H1 (cell line): Measurements from ENCODE around the gene ERGIC2. TPM values are rescaled to one million over a fixed set of nuclear protein-coding genes. Genes with fewer than 3 reads are reported as not detected.

ENCODE experiments used
- CHD1 ChIP-seq: IDR thresholded peaks from 2 replicates; pipeline ENCODE4 v1.6.1; 2012; ENCODE audit warnings: low read depth, low read length, improper control_type of control experiment
- KDM5A ChIP-seq: fragments of 200-600 bp; IDR thresholded peaks from 2 replicates; pipeline ENCODE4 v1.7.1; 2012; ENCODE audit warnings: mild to moderate bottlenecking, low read length, inconsistent platforms, mixed read lengths
- polyA plus RNA-seq, 7 experiments: library from polyadenylated mRNA; depleted of rRNA in 3 of 7; stranded (reverse) in 5 of 7; unstranded in 2 of 7; fragments of >200 nt in 5 of 7; fragments of 200-250 nt in 2 of 7; gene quantifications; 1 replicate in 5 of 7; 2 replicates in 1 of 7; 4 replicates in 1 of 7; pipeline versions ENCODE4 v1.2.1 to v1.2.3, GENCODE V29; 2011 to 2013; ENCODE audit warnings: missing spikeins in 2 of 7, mixed read lengths in 2 of 7
- total RNA-seq: library from RNA; stranded (reverse); fragmentation: NEBNext Ultra II Directional; extraction: Animal tissue kit (Norgen Biotek cat#: 25700); gene quantifications from 2 replicates; pipeline ENCODE4 v1.2.1, GENCODE V29; 2021
- TF ChIP-seq, protein P1 (sequence below): IDR thresholded peaks from 2 replicates; pipeline ENCODE4 v1.6.1; 2012; ENCODE audit warnings: inconsistent platforms

ERGIC2 gene
- total and polyA plus RNA-seq, 2 of the 8 experiments (the other 6 are each of a cell fraction or from before 2014, with no cell fraction given), result 16.5 to 61.8 TPM

DNA sequence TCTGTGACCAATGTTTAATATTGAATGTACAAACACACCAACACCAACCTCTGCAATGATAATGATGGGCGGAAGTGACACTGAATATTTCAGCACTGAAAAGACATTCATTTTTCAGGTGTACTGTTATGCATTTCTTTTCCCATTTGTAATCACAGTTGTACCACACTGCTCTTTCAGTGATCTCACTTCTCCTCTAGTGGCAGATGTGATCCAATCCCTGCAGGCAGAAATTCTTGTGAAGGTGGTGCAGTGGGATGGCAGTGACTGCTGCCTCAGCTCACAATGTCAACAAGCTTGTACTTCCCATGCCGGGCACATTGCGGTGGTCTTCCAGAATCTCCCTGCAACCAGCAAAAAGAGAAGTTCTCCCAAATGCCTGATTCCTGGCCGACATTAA is 23.0 kb upstream of the ERGIC2 start (continued):
- TF ChIP-seq KDM5A (no peak), CHD1 (no peak)
- TF ChIP-seq, protein P1, sequence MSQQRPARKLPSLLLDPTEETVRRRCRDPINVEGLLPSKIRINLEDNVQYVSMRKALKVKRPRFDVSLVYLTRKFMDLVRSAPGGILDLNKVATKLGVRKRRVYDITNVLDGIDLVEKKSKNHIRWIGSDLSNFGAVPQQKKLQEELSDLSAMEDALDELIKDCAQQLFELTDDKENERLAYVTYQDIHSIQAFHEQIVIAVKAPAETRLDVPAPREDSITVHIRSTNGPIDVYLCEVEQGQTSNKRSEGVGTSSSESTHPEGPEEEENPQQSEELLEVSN, result no peak
